Uterus (tissue), 4 donors: Measurements from ENCODE around the gene DGCR2. TPM values are rescaled to one million over a fixed set of nuclear protein-coding genes. Genes with fewer than 3 reads are reported as not detected.

Experiments used
- DNase-seq, 2 donors: peaks; one replicate each; pipeline ENCODE4 v3.0.0-alpha.2; 2019 to 2020
- H3K27ac ChIP-seq, 2 donors: fragments of 200-600 bp; sonication (generic); 1 replicate in 1 of 2; 2 replicates in 1 of 2; pipeline ENCODE4 v1.5.1; 2016 to 2018
- H3K27me3 ChIP-seq, 2 donors: fragments of 200-600 bp; sonication (generic); one replicate each; pipeline ENCODE4 v1.5.1; 2018 to 2019; ENCODE audit warnings: control low read depth in 1 of 2
- H3K36me3 ChIP-seq, 2 donors: fragments of 200-600 bp; sonication (generic); one replicate each; pipeline ENCODE4 v1.5.1; 2019; ENCODE audit warnings: control low read depth in 1 of 2
- H3K4me1 ChIP-seq, 2 donors: fragments of 200-600 bp; sonication (generic); one replicate each; pipeline ENCODE4 v1.5.1; 2018 to 2019; ENCODE audit warnings: control low read depth in 1 of 2
- H3K4me3 ChIP-seq, 2 donors: fragments of 200-600 bp; sonication (generic); 1 replicate in 1 of 2; 2 replicates in 1 of 2; pipeline ENCODE4 v1.5.1; 2018 to 2019; ENCODE audit warnings: mild to moderate bottlenecking in 1 of 2
- H3K9me3 ChIP-seq, 2 donors: fragments of 200-600 bp; sonication (generic); one replicate each; pipeline ENCODE4 v1.5.1; 2019; ENCODE audit warnings: control low read depth in 1 of 2
- CTCF ChIP-seq, 4 experiments: fragments of 200-600 bp in 2 of 4; fragments of 450-650 bp in 2 of 4; sonication (generic) in 2 of 4; IDR thresholded peaks; one replicate each; pipeline ENCODE4 v1.5.1; 2016 to 2019; ENCODE audit warnings: antibody characterized with exemption in 4 of 4, mild to moderate bottlenecking in 2 of 4, moderate library complexity in 1 of 4
- POLR2A ChIP-seq, 2 donors: fragments of 450-650 bp; IDR thresholded peaks; one replicate each; pipeline ENCODE4 v1.6.1; 2016; ENCODE audit warnings: antibody characterized with exemption in 2 of 2, mild to moderate bottlenecking in 1 of 2, moderate library complexity in 1 of 2
- intact Hi-C: fragments of 100-400 bp; cut with DNase I; formaldehyde crosslinking; loops from one replicate; pipeline ENCODE4 v1.15.1; 2023; ENCODE audit warnings: low total_unique reads
- total RNA-seq, 4 donors: library from RNA; depleted of rRNA in 3 of 4; stranded (reverse); fragments of >200 nt in 3 of 4; gene quantifications; one replicate each; pipeline versions ENCODE4 v1.1.0 to v1.2.4, GENCODE V29; 2014 to 2023
- donor health status: DM: yes; HTN: yes; CAD: no.

The DGCR2 gene
- total RNA-seq, 4 donors from 2014 or later: 18.2 to 88.9 (median 47.6) TPM

- intact Hi-C loops: no loop called here
- H3K27me3 ChIP-seq: peaks cover 5 to 26% of the 10 kb centered on the region in 2 donors
- H3K27ac ChIP-seq: no peak overlapping the region
- TF ChIP-seq POLR2A (IDR thresholded peaks at IDR 0.05): no peak
- TF ChIP-seq CTCF (IDR thresholded peaks at IDR 0.05): no peak
- no peak for DNase-seq
- H3K36me3 ChIP-seq: no peaks in the 10 kb centered on the region
- no peaks in the 10 kb centered on the region for H3K9me3 ChIP-seq
- no peak overlapping the region for H3K4me3 ChIP-seq
- H3K4me1 ChIP-seq: peaks cover 0 to 7% of the 10 kb centered on the region in 2 donors
Measured at GRCh38 chr22:19148417-19149046, 26.3 kb upstream of the DGCR2 start.

GRCh38 chr22:19147195-19147780 lies 25.1 kb upstream of the DGCR2 start:
- Histone ChIP-seq H3K27me3 (peaks cover 5 to 26% of the 10 kb centered on the region in 2 donors), H3K27ac (no peak overlapping the region), H3K4me1 (peaks cover 0 to 11% of the 10 kb centered on the region in 2 donors), H3K36me3 (no peaks in the 10 kb centered on the region), H3K4me3 (no peak overlapping the region), H3K9me3 (no peaks in the 10 kb centered on the region)
- intact Hi-C loops: no loop called here
- no peak for DNase-seq
- TF ChIP-seq POLR2A (IDR thresholded peaks at IDR 0.05): no peak

GRCh38 chr22:19146215-19146968 lies 24.2 kb upstream of the DGCR2 start:
- Histone ChIP-seq H3K27ac (no peak overlapping the region), H3K4me3 (no peak overlapping the region), H3K9me3 (no peaks in the 10 kb centered on the region), H3K36me3 (no peaks in the 10 kb centered on the region), H3K27me3 (peaks cover 5 to 19% of the 10 kb centered on the region in 2 donors), H3K4me1 (peaks cover 0 to 11% of the 10 kb centered on the region in 2 donors)
- intact Hi-C loops: no loop called here
- TF ChIP-seq CTCF (IDR thresholded peaks at IDR 0.05): no peak
- TF ChIP-seq POLR2A (IDR thresholded peaks at IDR 0.05): no peak
- no peak for DNase-seq

GRCh38 chr22:19143967-19144400 lies 21.8 kb upstream of the DGCR2 start:
- Histone ChIP-seq H3K4me3 (peak overlapping the region; percentile 69 to 71), H3K4me1 (peaks cover 0 to 11% of the 10 kb centered on the region in 2 donors), H3K36me3 (no peaks in the 10 kb centered on the region), H3K9me3 (no peaks in the 10 kb centered on the region), H3K27me3 (peaks cover 0 to 5% of the 10 kb centered on the region in 2 donors), H3K27ac (peak overlapping the region; percentile 64 to 87)
- DNase-seq: no peak
- TF ChIP-seq POLR2A (IDR thresholded peaks at IDR 0.05): no peak
- TF ChIP-seq CTCF (IDR thresholded peaks at IDR 0.05): no peak
- intact Hi-C loops: no loop called here

GRCh38 chr22:19143212-19143611 lies 21.0 kb upstream of the DGCR2 start:
- intact Hi-C loops: no loop called here
- H3K36me3 ChIP-seq: no peaks in the 10 kb centered on the region
- no peak overlapping the region for H3K27ac ChIP-seq
- H3K27me3 ChIP-seq: no peaks in the 10 kb centered on the region
- H3K4me3 ChIP-seq: no peak overlapping the region
- peaks cover 0 to 11% of the 10 kb centered on the region in 2 donors for H3K4me1 ChIP-seq
- no peak for DNase-seq
- no peaks in the 10 kb centered on the region for H3K9me3 ChIP-seq
- TF ChIP-seq CTCF (IDR thresholded peaks at IDR 0.05): no peak
- TF ChIP-seq POLR2A (IDR thresholded peaks at IDR 0.05): no peak
